ENCODE measurements around the gene FMN1.

DNA sequence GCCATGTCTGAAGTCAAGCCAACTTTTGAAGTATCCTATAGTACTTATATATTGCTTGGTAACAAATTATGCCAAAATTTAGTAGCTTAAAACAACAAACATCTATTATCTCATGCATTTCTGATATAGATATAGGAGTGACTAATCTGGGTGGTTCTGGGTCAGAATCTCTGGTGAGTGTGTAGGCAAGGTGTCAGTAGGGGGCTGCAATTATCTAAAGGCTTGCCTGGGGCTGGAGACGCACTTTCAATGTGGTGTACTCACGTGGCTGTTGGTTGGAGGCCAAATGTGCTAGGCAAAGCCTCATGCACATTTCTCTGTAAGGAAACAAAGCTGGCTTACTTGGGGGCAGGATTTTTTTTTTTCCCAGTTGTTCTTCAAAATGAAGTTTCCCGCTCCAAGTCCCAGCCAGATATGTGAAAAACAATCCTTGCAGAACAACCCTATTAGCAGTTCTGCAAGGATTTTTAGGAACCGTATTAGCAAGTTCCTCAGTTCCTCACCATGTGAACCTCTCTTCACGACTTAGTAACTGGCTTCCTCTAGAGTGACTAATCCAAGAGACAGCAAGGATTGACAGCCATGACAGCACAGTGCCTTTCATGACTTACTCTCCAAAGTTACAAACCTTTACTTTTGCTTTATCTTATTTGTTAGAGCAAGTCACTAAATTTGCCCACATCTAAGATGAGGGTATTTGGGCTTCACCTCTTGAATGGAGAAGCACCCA lies 450.9 kb downstream of the FMN1 start:
- TF ChIP-seq GATA3 (IDR thresholded peaks at IDR 0.05; ENCODE audit: low read depth, low read length), result no peak
- TF ChIP-seq GATA2 (IDR thresholded peaks at IDR 0.05; ENCODE audit: low read depth, low read length), result no peak

All from SH-SY5Y (cell line).